Hematopoietic multipotent progenitor cell treated with erythropoietin and hydrocortisone succinate and interleukin-3 and kit ligand, for 6 days (in vitro differentiated cells): Measurements from ENCODE around the gene MNX1.

Experiments used
- DNase-seq: peaks from one replicate; pipeline ENCODE4 v3.0.0-alpha.2; 2015

Gene MNX1

DNA sequence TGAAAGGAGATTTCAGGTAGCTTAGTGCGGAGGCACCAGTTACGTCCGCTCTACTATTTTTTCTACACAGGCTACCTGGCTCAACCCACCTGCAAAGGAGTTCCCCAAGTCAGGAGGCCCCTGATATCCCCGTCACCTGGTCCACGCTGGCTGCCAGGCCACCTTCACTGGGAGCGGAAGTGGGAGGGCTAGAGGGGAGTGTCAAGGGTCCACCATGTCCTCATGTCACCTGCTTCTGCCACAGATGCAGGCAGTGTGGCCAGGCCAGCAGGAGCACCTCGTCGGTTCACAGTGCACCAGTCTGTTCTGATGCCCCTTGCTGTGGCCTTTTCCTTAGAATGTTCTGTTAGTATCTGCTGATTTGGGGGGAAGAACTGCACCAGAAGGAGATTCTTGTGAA is 44.1 kb downstream of the MNX1 start:
- no peak for DNase-seq

DNA sequence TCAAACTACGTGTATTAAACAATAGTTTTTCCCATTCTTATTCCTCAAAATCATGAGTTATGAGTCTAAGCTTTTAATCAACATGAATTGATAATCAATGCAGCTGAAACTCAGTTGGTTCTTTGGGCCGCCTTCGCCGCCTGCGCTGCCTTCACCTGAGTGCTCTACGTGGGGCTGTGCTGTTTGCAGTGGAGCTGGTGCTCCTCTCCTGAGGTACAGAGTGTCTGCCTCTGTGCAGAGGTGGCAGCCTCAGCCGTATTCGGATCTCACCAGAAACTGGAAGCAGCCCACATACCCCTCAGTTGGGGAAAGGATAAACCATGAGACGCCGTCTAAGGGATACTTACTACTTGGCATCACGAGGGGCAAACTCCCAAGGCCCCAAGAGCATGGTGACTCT is 45.5 kb downstream of the MNX1 start:
- DNase-seq = no peak

DNA sequence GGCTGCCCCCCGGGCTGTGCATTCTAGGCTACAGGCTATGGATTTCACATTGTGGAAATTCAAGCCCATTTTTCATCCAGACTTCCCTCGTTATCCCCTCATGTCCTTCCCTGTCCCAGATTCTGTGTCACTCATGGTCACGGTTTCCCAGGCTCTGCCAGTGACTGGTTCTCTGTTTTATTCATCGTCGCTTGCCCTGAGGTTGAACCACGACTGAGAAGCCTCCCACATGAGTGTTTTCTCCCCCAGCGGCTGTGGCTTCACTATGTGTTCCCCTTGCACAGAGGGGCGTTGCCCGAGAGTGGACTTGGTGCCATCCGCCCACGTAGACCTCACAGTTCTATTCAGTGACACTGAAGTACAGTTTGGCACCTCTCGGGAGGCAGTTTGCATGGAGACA is 47.0 kb downstream of the MNX1 start:
- DNase-seq = no peak

DNA sequence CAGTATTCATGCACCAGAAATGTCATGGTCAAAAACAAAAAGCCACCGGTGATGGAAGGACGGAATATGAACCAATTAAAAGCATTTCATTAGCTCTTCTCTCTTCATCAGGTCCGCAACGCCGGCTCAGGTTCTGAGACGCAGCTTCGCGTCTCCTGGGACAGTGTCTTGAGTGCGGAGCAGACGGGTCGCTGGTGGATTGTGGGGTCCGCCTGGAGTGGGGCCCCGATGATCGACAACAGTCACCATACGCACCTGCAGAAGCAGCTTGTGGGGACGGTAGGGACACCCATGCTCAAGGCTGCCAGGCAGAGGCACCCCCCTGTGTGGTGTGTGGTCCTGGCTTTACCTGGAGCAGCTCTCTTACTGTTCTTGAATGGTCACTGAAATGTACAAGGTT is 47.6 kb downstream of the MNX1 start:
- DNase-seq = no peak

DNA sequence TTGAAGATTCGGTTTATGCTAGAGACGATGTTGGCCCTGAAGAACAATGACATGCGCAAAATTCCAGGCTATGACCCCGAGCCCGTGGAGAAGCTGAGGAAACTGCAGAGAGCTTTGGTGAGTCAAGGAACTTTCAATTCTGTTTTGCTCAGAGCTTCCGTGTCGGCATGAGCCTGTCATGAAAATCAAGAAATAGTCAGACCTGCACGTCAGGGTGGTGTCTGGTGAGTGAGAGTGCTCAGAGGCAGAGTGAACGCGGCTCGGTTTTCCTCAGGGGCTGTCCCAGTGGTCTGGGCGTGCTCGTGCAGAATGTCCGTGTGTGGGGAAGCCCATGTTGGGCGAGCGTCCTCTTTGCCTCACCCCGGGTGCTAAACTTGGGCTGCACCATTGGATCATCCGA is 48.3 kb downstream of the MNX1 start:
- no peak for DNase-seq

DNA sequence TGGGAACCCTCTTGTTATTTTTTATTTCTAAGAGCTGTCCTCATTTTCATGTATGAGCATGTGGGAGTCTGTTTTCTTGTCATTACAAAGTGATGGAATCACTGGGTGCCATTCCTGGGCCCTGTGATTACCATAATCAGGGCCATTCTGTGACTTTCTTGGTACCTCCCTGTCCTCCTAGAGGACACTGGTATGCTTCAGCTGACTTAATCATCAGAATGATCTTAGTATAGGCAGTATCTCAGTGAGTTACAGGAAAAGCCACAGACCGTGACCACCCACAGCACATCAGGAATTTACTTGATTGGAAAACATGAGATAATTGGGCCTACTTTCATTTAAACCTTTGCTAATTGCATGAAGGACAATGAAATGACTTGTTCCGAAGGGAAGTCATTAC is 53.7 kb downstream of the MNX1 start:
- DNase-seq = no peak

DNA sequence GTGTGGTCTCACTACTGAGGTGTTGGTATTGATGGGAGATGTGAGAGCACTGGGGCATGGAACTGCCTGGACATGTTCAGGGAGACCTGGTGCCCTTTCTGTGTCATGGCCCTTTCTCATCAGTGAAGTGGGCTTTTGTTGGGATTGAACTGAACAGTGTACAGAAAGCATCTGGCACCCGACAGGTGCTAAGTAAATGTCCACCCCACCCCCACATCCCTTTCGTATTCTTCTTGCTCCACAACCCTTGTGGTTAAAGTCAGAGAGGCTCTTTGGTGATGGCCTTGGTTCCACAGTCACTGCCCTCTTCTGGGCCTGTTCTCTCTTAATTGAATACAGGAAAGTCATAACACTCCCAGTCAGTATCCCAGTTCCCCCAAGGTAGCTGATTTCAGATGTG is 55.5 kb downstream of the MNX1 start:
- DNase-seq = no peak
